H9 (cell line): ENCODE data around the gene PPL. TPM values are rescaled to one million over a fixed set of nuclear protein-coding genes. Genes with fewer than 3 reads are reported as not detected.

Experiments used
- DNase-seq: peaks from one replicate; pipeline ENCODE4 v3.0.0-alpha.2; 2017
- H2AFZ ChIP-seq: one replicate; pipeline ENCODE4 v1.6.1; 2013; ENCODE audit warnings: mild to moderate bottlenecking, low read length, control low read depth, moderate library complexity
- H2AK5ac ChIP-seq: 2 replicates; pipeline ENCODE4 v1.6.1; 2013; ENCODE audit warnings: low read length, control low read depth, mixed read lengths; ENCODE audit not compliant: insufficient read length
- H2BK120ac ChIP-seq: one replicate; pipeline ENCODE4 v1.6.1; 2013; ENCODE audit warnings: low read depth, mild to moderate bottlenecking, low read length, control low read depth, inconsistent platforms; ENCODE audit not compliant: poor library complexity, severe bottlenecking
- H2BK12ac ChIP-seq: 2 replicates; pipeline ENCODE4 v1.6.1; 2013; ENCODE audit warnings: low read length, control low read depth, mixed read lengths, low read depth; ENCODE audit not compliant: insufficient read length
- H2BK15ac ChIP-seq: 2 replicates; pipeline ENCODE4 v1.6.1; 2013; ENCODE audit warnings: low read depth, low read length, control low read depth
- H2BK20ac ChIP-seq: one replicate; pipeline ENCODE4 v1.6.1; 2013; ENCODE audit warnings: low read depth, mild to moderate bottlenecking, low read length, control low read depth, inconsistent platforms; ENCODE audit not compliant: poor library complexity, severe bottlenecking
- H2BK5ac ChIP-seq: 2 replicates; pipeline ENCODE4 v1.6.1; 2013; ENCODE audit warnings: low read length, control low read depth, mixed read lengths; ENCODE audit not compliant: insufficient read length
- H3K14ac ChIP-seq: 2 replicates; pipeline ENCODE4 v1.6.1; 2013; ENCODE audit warnings: low read length, control low read depth; ENCODE audit not compliant: insufficient read depth
- H3K18ac ChIP-seq: 2 replicates; pipeline ENCODE4 v1.6.1; 2013; ENCODE audit warnings: low read depth, mild to moderate bottlenecking, mixed read lengths, low read length, control low read depth; ENCODE audit not compliant: insufficient read length
- H3K23ac ChIP-seq: 2 replicates; pipeline ENCODE4 v1.6.1; 2013; ENCODE audit warnings: low read length, control low read depth, mixed read lengths, low read depth; ENCODE audit not compliant: insufficient read length
- H3K23me2 ChIP-seq: 2 replicates; pipeline ENCODE4 v1.6.1; 2013; ENCODE audit warnings: low read depth, mild to moderate bottlenecking, mixed read lengths, low read length, control low read depth; ENCODE audit not compliant: insufficient read length, poor library complexity, severe bottlenecking
- H3K27ac ChIP-seq: 2 replicates; pipeline ENCODE4 v1.5.1; 2013; ENCODE audit warnings: low read length, control low read depth, mixed read lengths, low read depth; ENCODE audit not compliant: insufficient read length
- H3K27me3 ChIP-seq: 2 replicates; pipeline ENCODE4 v1.6.1; 2013; ENCODE audit warnings: low read length, control low read depth, inconsistent platforms; ENCODE audit not compliant: insufficient read depth
- H3K4ac ChIP-seq: 2 replicates; pipeline ENCODE4 v1.6.1; 2013; ENCODE audit warnings: low read depth, mild to moderate bottlenecking, control low read depth, inconsistent platforms, low read length, moderate library complexity
- H3K4me1 ChIP-seq: 2 replicates; pipeline ENCODE4 v1.6.1; 2013; ENCODE audit warnings: low read length, control low read depth, inconsistent platforms; ENCODE audit not compliant: insufficient read depth
- H3K4me2 ChIP-seq: 2 replicates; pipeline ENCODE4 v1.6.1; 2013; ENCODE audit warnings: low read length, control low read depth, mixed read lengths; ENCODE audit not compliant: insufficient read length, insufficient read depth
- H3K56ac ChIP-seq: 2 replicates; pipeline ENCODE4 v1.6.1; 2013; ENCODE audit warnings: low read depth, mild to moderate bottlenecking, mixed read lengths, low read length, control low read depth; ENCODE audit not compliant: insufficient read length
- H3K79me1 ChIP-seq: 2 replicates; pipeline ENCODE4 v1.6.1; 2013; ENCODE audit warnings: low read depth, mild to moderate bottlenecking, moderate library complexity, low read length, control low read depth, inconsistent platforms; ENCODE audit not compliant: insufficient read depth, poor library complexity, severe bottlenecking
- H3K79me2 ChIP-seq: 2 replicates; pipeline ENCODE4 v1.6.1; 2013; ENCODE audit warnings: low read length, control low read depth, inconsistent platforms; ENCODE audit not compliant: insufficient read depth
- H3K9ac ChIP-seq: 2 replicates; pipeline ENCODE4 v1.6.1; 2013; ENCODE audit warnings: low read length, control low read depth, mixed read lengths; ENCODE audit not compliant: insufficient read length; ENCODE audit errors: extremely low read depth
- H3K9me3 ChIP-seq: one replicate; pipeline ENCODE4 v1.6.1; 2013; ENCODE audit warnings: low read depth, low read length, inconsistent platforms; ENCODE audit not compliant: control insufficient read depth
- H3T11ph ChIP-seq: one replicate; pipeline ENCODE4 v1.6.1; 2013; ENCODE audit warnings: mild to moderate bottlenecking, low read length, control low read depth, inconsistent platforms
- H4K20me1 ChIP-seq: one replicate; pipeline ENCODE4 v1.6.1; 2013; ENCODE audit not compliant: control insufficient read depth, insufficient read length, insufficient read depth
- H4K5ac ChIP-seq: 2 replicates; pipeline ENCODE4 v1.6.1; 2013; ENCODE audit warnings: low read depth, mild to moderate bottlenecking, mixed read lengths, low read length, control low read depth; ENCODE audit not compliant: insufficient read length
- H4K8ac ChIP-seq: replicated peaks from 2 replicates; pipeline ENCODE4 v1.6.1; 2013; ENCODE audit warnings: low read length, control low read depth, mixed read lengths, low read depth; ENCODE audit not compliant: insufficient read length
- H4K91ac ChIP-seq: 2 replicates; pipeline ENCODE4 v1.6.1; 2013; ENCODE audit warnings: low read depth, mild to moderate bottlenecking, moderate library complexity, mixed read lengths, low read length, control low read depth; ENCODE audit not compliant: insufficient read length
- H3K27ac Mint-ChIP-seq, 3 experiments: 2 replicates in 2 of 3; 3 replicates in 1 of 3; pipeline ENCODE4 v1.8.0; 2020 to 2021; ENCODE audit warnings: mixed read lengths in 3 of 3, mild to moderate bottlenecking in 1 of 3, moderate library complexity in 1 of 3
- H3K27me3 Mint-ChIP-seq: 2 replicates; pipeline ENCODE4 v1.8.0; 2021; ENCODE audit warnings: low read depth, mild to moderate bottlenecking, moderate library complexity, mixed read lengths
- H3K36me3 Mint-ChIP-seq, 3 experiments: 2 replicates in 2 of 3; 3 replicates in 1 of 3; pipeline ENCODE4 v1.8.0; 2020 to 2021; ENCODE audit warnings: low read depth in 3 of 3, mixed read lengths in 3 of 3; ENCODE audit not compliant: insufficient read depth in 1 of 3
- H3K4me1 Mint-ChIP-seq, 2 experiments: 2 replicates each; pipeline ENCODE4 v1.8.0; 2020; ENCODE audit warnings: mixed read lengths in 2 of 2
- H3K4me3 Mint-ChIP-seq, 2 experiments: 2 replicates in 1 of 2; 3 replicates in 1 of 2; pipeline ENCODE4 v1.8.0; 2020 to 2021; ENCODE audit warnings: mild to moderate bottlenecking in 2 of 2, mixed read lengths in 2 of 2, moderate library complexity in 1 of 2
- H3K9me3 Mint-ChIP-seq, 2 experiments: 2 replicates in 1 of 2; 3 replicates in 1 of 2; pipeline ENCODE4 v1.8.0; 2020; ENCODE audit warnings: mild to moderate bottlenecking in 2 of 2, mixed read lengths in 2 of 2, moderate library complexity in 1 of 2
- CTCF ChIP-seq: fragments of 200-600 bp; sonication (generic); conservative IDR thresholded peaks from 3 replicates; pipeline ENCODE4 v1.8.0; 2021; ENCODE audit warnings: antibody characterized with exemption, mild to moderate bottlenecking
- WGBS: extraction: QIAGEN DNeasy Blood & Tissue Kit; methylation state at CpG from one replicate; pipeline ENCODE4 v1.1.7; 2013; ENCODE audit warnings: missing lambda C conversion rate, low lambda C conversion rate, mixed read lengths; ENCODE audit not compliant: insufficient read length; ENCODE audit errors: extremely low coverage; 5-methylcytosine and 5-hydroxymethylcytosine counted together
- total RNA-seq: library from RNA; stranded (reverse); gene quantifications from 2 replicates; pipeline ENCODE4 v1.2.1, GENCODE V29; 2021

Gene PPL
- total RNA-seq, 1 experiment from 2014 or later: 29.2 TPM

- no peak overlapping the region for H3K18ac ChIP-seq
- peaks cover 6 to 22% (median 17%) of the 10 kb centered on the region in 3 experiments for H3K36me3 Mint-ChIP-seq
- no peaks in the 10 kb centered on the region for H3K27me3 ChIP-seq
- peaks cover 27 to 33% of the 10 kb centered on the region in 2 experiments for H3K4me1 Mint-ChIP-seq
- peak overlapping the region; percentile 14; the same call in 1 of the 2 replicates for H3K14ac ChIP-seq
- no peak overlapping the region for H2BK12ac ChIP-seq
- no peak overlapping the region for H2BK15ac ChIP-seq
- no peak overlapping the region for H4K5ac ChIP-seq
- no peak overlapping the region for H4K8ac ChIP-seq
- H3K9ac ChIP-seq: no peak overlapping the region
- no peaks in the 10 kb centered on the region for H3K23me2 ChIP-seq
- no CpG with 5 or more reads among the region's 12 CpGs for WGBS
- H2BK20ac ChIP-seq: no peak overlapping the region
- no peak overlapping the region for H2AK5ac ChIP-seq
- no peak for TF ChIP-seq CTCF
- peak; percentile 83 for DNase-seq
- H2BK5ac ChIP-seq: no peak overlapping the region
- no peaks in the 10 kb centered on the region for H3K9me3 ChIP-seq
- no peak overlapping the region for H3K23ac ChIP-seq
- H3K4ac ChIP-seq: no peak overlapping the region
- peaks cover 6% of the 10 kb centered on the region for H3K4me1 ChIP-seq
- no peak overlapping the region for H4K91ac ChIP-seq
- no peak overlapping the region for H2AFZ ChIP-seq
- H3K27ac ChIP-seq: no peak overlapping the region
- H3K4me3 Mint-ChIP-seq: peak overlapping the region in 1 of 2 experiments; percentile 6; a peak in 1 of 5 replicates
- H3K56ac ChIP-seq: no peak overlapping the region
- H2BK120ac ChIP-seq: no peak overlapping the region
- H3K9me3 Mint-ChIP-seq: peaks cover 8 to 9% of the 10 kb centered on the region in 2 experiments
- no peaks in the 10 kb centered on the region for H4K20me1 ChIP-seq
- H3K27ac Mint-ChIP-seq: peak overlapping the region; percentile 90 to 97 (median 93); a peak in 6 of 7 replicates
- H3T11ph ChIP-seq: no peak overlapping the region
- no peaks in the 10 kb centered on the region for H3K79me2 ChIP-seq
- no peak overlapping the region for H3K4me2 ChIP-seq
- H3K27me3 Mint-ChIP-seq: no peaks in the 10 kb centered on the region; the same call in none of the 2 replicates
- H3K79me1 ChIP-seq: no peaks in the 10 kb centered on the region
Measured at GRCh38 chr16:4924593-4925292, 12.2 kb downstream of the PPL start.
